H9 (cell line): ENCODE results near the gene SLC2A10. TPM values are rescaled to one million over a fixed set of nuclear protein-coding genes. Genes with fewer than 3 reads are reported as not detected.

Experiments used
- DNase-seq: peaks from one replicate; pipeline ENCODE4 v3.0.0-alpha.2; 2017
- H2AFZ ChIP-seq: one replicate; pipeline ENCODE4 v1.6.1; 2013; ENCODE audit warnings: mild to moderate bottlenecking, low read length, control low read depth, moderate library complexity
- H2AK5ac ChIP-seq: 2 replicates; pipeline ENCODE4 v1.6.1; 2013; ENCODE audit warnings: low read length, control low read depth, mixed read lengths; ENCODE audit not compliant: insufficient read length
- H2BK120ac ChIP-seq: one replicate; pipeline ENCODE4 v1.6.1; 2013; ENCODE audit warnings: low read depth, mild to moderate bottlenecking, low read length, control low read depth, inconsistent platforms; ENCODE audit not compliant: poor library complexity, severe bottlenecking
- H2BK12ac ChIP-seq: 2 replicates; pipeline ENCODE4 v1.6.1; 2013; ENCODE audit warnings: low read length, control low read depth, mixed read lengths, low read depth; ENCODE audit not compliant: insufficient read length
- H2BK15ac ChIP-seq: 2 replicates; pipeline ENCODE4 v1.6.1; 2013; ENCODE audit warnings: low read depth, low read length, control low read depth
- H2BK20ac ChIP-seq: one replicate; pipeline ENCODE4 v1.6.1; 2013; ENCODE audit warnings: low read depth, mild to moderate bottlenecking, low read length, control low read depth, inconsistent platforms; ENCODE audit not compliant: poor library complexity, severe bottlenecking
- H2BK5ac ChIP-seq: 2 replicates; pipeline ENCODE4 v1.6.1; 2013; ENCODE audit warnings: low read length, control low read depth, mixed read lengths; ENCODE audit not compliant: insufficient read length
- H3K14ac ChIP-seq: 2 replicates; pipeline ENCODE4 v1.6.1; 2013; ENCODE audit warnings: low read length, control low read depth; ENCODE audit not compliant: insufficient read depth
- H3K18ac ChIP-seq: 2 replicates; pipeline ENCODE4 v1.6.1; 2013; ENCODE audit warnings: low read depth, mild to moderate bottlenecking, mixed read lengths, low read length, control low read depth; ENCODE audit not compliant: insufficient read length
- H3K23ac ChIP-seq: 2 replicates; pipeline ENCODE4 v1.6.1; 2013; ENCODE audit warnings: low read length, control low read depth, mixed read lengths, low read depth; ENCODE audit not compliant: insufficient read length
- H3K23me2 ChIP-seq: 2 replicates; pipeline ENCODE4 v1.6.1; 2013; ENCODE audit warnings: low read depth, mild to moderate bottlenecking, mixed read lengths, low read length, control low read depth; ENCODE audit not compliant: insufficient read length, poor library complexity, severe bottlenecking
- H3K27ac ChIP-seq: 2 replicates; pipeline ENCODE4 v1.5.1; 2013; ENCODE audit warnings: low read length, control low read depth, mixed read lengths, low read depth; ENCODE audit not compliant: insufficient read length
- H3K27me3 ChIP-seq: 2 replicates; pipeline ENCODE4 v1.6.1; 2013; ENCODE audit warnings: low read length, control low read depth, inconsistent platforms; ENCODE audit not compliant: insufficient read depth
- H3K4ac ChIP-seq: 2 replicates; pipeline ENCODE4 v1.6.1; 2013; ENCODE audit warnings: low read depth, mild to moderate bottlenecking, control low read depth, inconsistent platforms, low read length, moderate library complexity
- H3K4me1 ChIP-seq: 2 replicates; pipeline ENCODE4 v1.6.1; 2013; ENCODE audit warnings: low read length, control low read depth, inconsistent platforms; ENCODE audit not compliant: insufficient read depth
- H3K4me2 ChIP-seq: 2 replicates; pipeline ENCODE4 v1.6.1; 2013; ENCODE audit warnings: low read length, control low read depth, mixed read lengths; ENCODE audit not compliant: insufficient read length, insufficient read depth
- H3K56ac ChIP-seq: 2 replicates; pipeline ENCODE4 v1.6.1; 2013; ENCODE audit warnings: low read depth, mild to moderate bottlenecking, mixed read lengths, low read length, control low read depth; ENCODE audit not compliant: insufficient read length
- H3K79me1 ChIP-seq: 2 replicates; pipeline ENCODE4 v1.6.1; 2013; ENCODE audit warnings: low read depth, mild to moderate bottlenecking, moderate library complexity, low read length, control low read depth, inconsistent platforms; ENCODE audit not compliant: insufficient read depth, poor library complexity, severe bottlenecking
- H3K79me2 ChIP-seq: 2 replicates; pipeline ENCODE4 v1.6.1; 2013; ENCODE audit warnings: low read length, control low read depth, inconsistent platforms; ENCODE audit not compliant: insufficient read depth
- H3K9ac ChIP-seq: 2 replicates; pipeline ENCODE4 v1.6.1; 2013; ENCODE audit warnings: low read length, control low read depth, mixed read lengths; ENCODE audit not compliant: insufficient read length; ENCODE audit errors: extremely low read depth
- H3K9me3 ChIP-seq: one replicate; pipeline ENCODE4 v1.6.1; 2013; ENCODE audit warnings: low read depth, low read length, inconsistent platforms; ENCODE audit not compliant: control insufficient read depth
- H3T11ph ChIP-seq: one replicate; pipeline ENCODE4 v1.6.1; 2013; ENCODE audit warnings: mild to moderate bottlenecking, low read length, control low read depth, inconsistent platforms
- H4K20me1 ChIP-seq: one replicate; pipeline ENCODE4 v1.6.1; 2013; ENCODE audit not compliant: control insufficient read depth, insufficient read length, insufficient read depth
- H4K5ac ChIP-seq: 2 replicates; pipeline ENCODE4 v1.6.1; 2013; ENCODE audit warnings: low read depth, mild to moderate bottlenecking, mixed read lengths, low read length, control low read depth; ENCODE audit not compliant: insufficient read length
- H4K8ac ChIP-seq: replicated peaks from 2 replicates; pipeline ENCODE4 v1.6.1; 2013; ENCODE audit warnings: low read length, control low read depth, mixed read lengths, low read depth; ENCODE audit not compliant: insufficient read length
- H4K91ac ChIP-seq: 2 replicates; pipeline ENCODE4 v1.6.1; 2013; ENCODE audit warnings: low read depth, mild to moderate bottlenecking, moderate library complexity, mixed read lengths, low read length, control low read depth; ENCODE audit not compliant: insufficient read length
- H3K27ac Mint-ChIP-seq, 3 experiments: 2 replicates in 2 of 3; 3 replicates in 1 of 3; pipeline ENCODE4 v1.8.0; 2020 to 2021; ENCODE audit warnings: mixed read lengths in 3 of 3, mild to moderate bottlenecking in 1 of 3, moderate library complexity in 1 of 3
- H3K27me3 Mint-ChIP-seq: 2 replicates; pipeline ENCODE4 v1.8.0; 2021; ENCODE audit warnings: low read depth, mild to moderate bottlenecking, moderate library complexity, mixed read lengths
- H3K36me3 Mint-ChIP-seq, 3 experiments: 2 replicates in 2 of 3; 3 replicates in 1 of 3; pipeline ENCODE4 v1.8.0; 2020 to 2021; ENCODE audit warnings: low read depth in 3 of 3, mixed read lengths in 3 of 3; ENCODE audit not compliant: insufficient read depth in 1 of 3
- H3K4me1 Mint-ChIP-seq, 2 experiments: 2 replicates each; pipeline ENCODE4 v1.8.0; 2020; ENCODE audit warnings: mixed read lengths in 2 of 2
- H3K4me3 Mint-ChIP-seq, 2 experiments: 2 replicates in 1 of 2; 3 replicates in 1 of 2; pipeline ENCODE4 v1.8.0; 2020 to 2021; ENCODE audit warnings: mild to moderate bottlenecking in 2 of 2, mixed read lengths in 2 of 2, moderate library complexity in 1 of 2
- H3K9me3 Mint-ChIP-seq, 2 experiments: 2 replicates in 1 of 2; 3 replicates in 1 of 2; pipeline ENCODE4 v1.8.0; 2020; ENCODE audit warnings: mild to moderate bottlenecking in 2 of 2, mixed read lengths in 2 of 2, moderate library complexity in 1 of 2
- CTCF ChIP-seq: fragments of 200-600 bp; sonication (generic); conservative IDR thresholded peaks from 3 replicates; pipeline ENCODE4 v1.8.0; 2021; ENCODE audit warnings: antibody characterized with exemption, mild to moderate bottlenecking
- WGBS: extraction: QIAGEN DNeasy Blood & Tissue Kit; methylation state at CpG from one replicate; pipeline ENCODE4 v1.1.7; 2013; ENCODE audit warnings: missing lambda C conversion rate, low lambda C conversion rate, mixed read lengths; ENCODE audit not compliant: insufficient read length; ENCODE audit errors: extremely low coverage; 5-methylcytosine and 5-hydroxymethylcytosine counted together
- total RNA-seq: library from RNA; stranded (reverse); gene quantifications from 2 replicates; pipeline ENCODE4 v1.2.1, GENCODE V29; 2021

Gene SLC2A10
- total RNA-seq, 1 experiment from 2014 or later: 8.2 TPM

GRCh38 chr20:46670585-46671584 is 38.6 kb upstream of the SLC2A10 start:
- Histone ChIP-seq H3K23me2 (no peaks in the 10 kb centered on the region), H3K27ac (no peak overlapping the region), H2BK120ac (no peak overlapping the region), H3K27me3 (no peaks in the 10 kb centered on the region), H3K9ac (no peak overlapping the region), H4K20me1 (no peaks in the 10 kb centered on the region), H2AK5ac (no peak overlapping the region), H2AFZ (no peak overlapping the region), H4K91ac (no peak overlapping the region), H3K79me1 (peaks cover 3% of the 10 kb centered on the region), H3K79me2 (0 out of 2 replicates have a peak, but pooled peaks cover 2% of the 10 kb centered on the region), H3T11ph (no peak overlapping the region), H3K9me3 (peaks cover 5% of the 10 kb centered on the region), H2BK5ac (no peak overlapping the region), H2BK15ac (no peak overlapping the region), H2BK20ac (no peak overlapping the region), H3K4ac (no peak overlapping the region), H3K56ac (no peak overlapping the region), H4K5ac (no peak overlapping the region), H2BK12ac (no peak overlapping the region), H4K8ac (no peak overlapping the region), H3K23ac (no peak overlapping the region), H3K18ac (no peak overlapping the region), H3K4me2 (no peak overlapping the region), H3K4me1 (no peaks in the 10 kb centered on the region; the same call in 1 of the 2 replicates), H3K14ac (no peak overlapping the region)
- Mint-ChIP-seq H3K36me3 (peaks cover 15 to 57% (median 51%) of the 10 kb centered on the region in 3 experiments), H3K4me1 (peaks cover 19 to 24% of the 10 kb centered on the region in 2 experiments), H3K27me3 (peaks cover 1% of the 10 kb centered on the region; the same call in 1 of the 2 replicates), H3K27ac (no peak overlapping the region), H3K4me3 (no peak overlapping the region), H3K9me3 (peaks cover 11 to 22% of the 10 kb centered on the region in 2 experiments)
- WGBS: no CpG with 5 or more reads among the region's 3 CpGs
- DNase-seq: no peak
- TF ChIP-seq CTCF: no peak
